ENCODE data around the gene PRPF31. TPM values are rescaled to one million over a fixed set of nuclear protein-coding genes. Genes with fewer than 3 reads are reported as not detected.
"Not testable (repeated sequence)": the region's sequence is repeated elsewhere in the genome, so short reads cannot be mapped to it uniquely, and the experiment has no call there.

Gene PRPF31
- total RNA-seq, 1 donor from 2014 or later = 89.8 TPM

DNA sequence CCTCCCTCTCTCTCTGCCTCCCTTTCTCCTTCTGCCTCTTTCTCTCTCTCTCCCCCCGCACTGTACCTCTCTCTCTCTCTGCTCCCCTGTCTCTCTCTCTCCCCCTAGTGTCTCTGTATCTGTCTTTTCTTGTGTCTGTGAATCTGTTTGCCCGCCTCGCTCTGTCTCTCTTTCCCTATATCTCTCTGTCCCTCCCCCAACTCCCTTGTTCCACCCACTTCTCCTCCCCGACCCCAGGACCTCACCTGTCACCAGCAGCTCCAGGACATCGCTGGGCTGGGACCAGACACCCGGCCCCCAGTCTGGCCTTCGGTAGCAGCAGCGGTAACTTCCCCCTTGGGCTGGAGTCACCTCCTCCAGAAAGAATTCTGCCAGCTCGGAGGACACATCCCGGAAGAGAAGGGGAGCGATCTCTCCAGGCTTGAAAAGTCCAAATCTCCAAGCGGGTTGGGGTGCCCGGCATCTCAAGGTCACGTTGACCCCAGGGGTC lies 18.9 kb upstream of the PRPF31 start:
- TF ChIP-seq, protein P1, sequence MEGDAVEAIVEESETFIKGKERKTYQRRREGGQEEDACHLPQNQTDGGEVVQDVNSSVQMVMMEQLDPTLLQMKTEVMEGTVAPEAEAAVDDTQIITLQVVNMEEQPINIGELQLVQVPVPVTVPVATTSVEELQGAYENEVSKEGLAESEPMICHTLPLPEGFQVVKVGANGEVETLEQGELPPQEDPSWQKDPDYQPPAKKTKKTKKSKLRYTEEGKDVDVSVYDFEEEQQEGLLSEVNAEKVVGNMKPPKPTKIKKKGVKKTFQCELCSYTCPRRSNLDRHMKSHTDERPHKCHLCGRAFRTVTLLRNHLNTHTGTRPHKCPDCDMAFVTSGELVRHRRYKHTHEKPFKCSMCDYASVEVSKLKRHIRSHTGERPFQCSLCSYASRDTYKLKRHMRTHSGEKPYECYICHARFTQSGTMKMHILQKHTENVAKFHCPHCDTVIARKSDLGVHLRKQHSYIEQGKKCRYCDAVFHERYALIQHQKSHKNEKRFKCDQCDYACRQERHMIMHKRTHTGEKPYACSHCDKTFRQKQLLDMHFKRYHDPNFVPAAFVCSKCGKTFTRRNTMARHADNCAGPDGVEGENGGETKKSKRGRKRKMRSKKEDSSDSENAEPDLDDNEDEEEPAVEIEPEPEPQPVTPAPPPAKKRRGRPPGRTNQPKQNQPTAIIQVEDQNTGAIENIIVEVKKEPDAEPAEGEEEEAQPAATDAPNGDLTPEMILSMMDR (conservative IDR thresholded peaks at IDR 0.05) = no peak
- Mint-ChIP-seq H3K27ac (no peak overlapping the region), H3K4me1 (ENCODE audit: unreplicated experiment) (no peaks in the 10 kb centered on the region), H3K36me3 (no peaks in the 10 kb centered on the region), H3K4me3 (peak overlapping the region; percentile 70), H3K27me3 (peaks cover 47% of the 10 kb centered on the region), H3K9me3 (no peaks in the 10 kb centered on the region)
- no peak for DNase-seq (ENCODE audit: extremely low spot score, unreplicated experiment)

GRCh38 chr19:54099190-54099902 lies 16.2 kb upstream of the PRPF31 start:
- DNase-seq (ENCODE audit: extremely low spot score, unreplicated experiment) = no peak
- H3K36me3 Mint-ChIP-seq = no peaks in the 10 kb centered on the region
- H3K27me3 Mint-ChIP-seq = peaks cover 42% of the 10 kb centered on the region
- peaks cover 6% of the 10 kb centered on the region for H3K4me1 Mint-ChIP-seq (ENCODE audit: unreplicated experiment)
- no peak overlapping the region for H3K27ac Mint-ChIP-seq
- no peak overlapping the region for H3K4me3 Mint-ChIP-seq
- TF ChIP-seq, protein P1 (conservative IDR thresholded peaks at IDR 0.05) = no peak
- no peaks in the 10 kb centered on the region for H3K9me3 Mint-ChIP-seq

GRCh38 chr19:54099903-54100255 lies 15.7 kb upstream of the PRPF31 start:
- not testable (repeated sequence) for DNase-seq (ENCODE audit: extremely low spot score, unreplicated experiment); H3K4me1 Mint-ChIP-seq (ENCODE audit: unreplicated experiment); H3K9me3 Mint-ChIP-seq; H3K4me3 Mint-ChIP-seq; H3K27ac Mint-ChIP-seq; H3K36me3 Mint-ChIP-seq
- H3K27me3 Mint-ChIP-seq = peaks cover 37% of the 10 kb centered on the region

GRCh38 chr19:54100561-54100960 lies 15.0 kb upstream of the PRPF31 start, which contains the start of gene OSCAR:
Gene OSCAR (minus strand): TSS chr19:54100803. CDS start chr19:54100792, 11 bp downstream.
- peaks cover 6% of the 10 kb centered on the region for H3K4me1 Mint-ChIP-seq (ENCODE audit: unreplicated experiment)
- H3K27me3 Mint-ChIP-seq = peaks cover 35% of the 10 kb centered on the region
- H3K9me3 Mint-ChIP-seq = no peaks in the 10 kb centered on the region
- H3K36me3 Mint-ChIP-seq = no peaks in the 10 kb centered on the region
- peak within 1 kb of the TSS; percentile 99 for H3K4me3 Mint-ChIP-seq
- no peak within 1 kb of the TSS for H3K27ac Mint-ChIP-seq
- TF ChIP-seq, protein P1 (conservative IDR thresholded peaks at IDR 0.05) = no peak
- no peak for DNase-seq (ENCODE audit: extremely low spot score, unreplicated experiment)

GRCh38 chr19:54102421-54103169 lies 13.0 kb upstream of the PRPF31 start, which contains the start of gene NDUFA3:
Gene NDUFA3 (plus strand): TSS chr19:54102855. CDS start chr19:54102879, 24 bp downstream.
- Mint-ChIP-seq H3K27ac (peak within 1 kb of the TSS; percentile 84), H3K4me3 (peak within 1 kb of the TSS; percentile 99), H3K36me3 (no peaks in the 10 kb centered on the region), H3K4me1 (ENCODE audit: unreplicated experiment) (peaks cover 6% of the 10 kb centered on the region), H3K9me3 (no peaks in the 10 kb centered on the region), H3K27me3 (peaks cover 22% of the 10 kb centered on the region)
- DNase-seq (ENCODE audit: extremely low spot score, unreplicated experiment) = peak; percentile 98
- TF ChIP-seq, protein P1 (conservative IDR thresholded peaks at IDR 0.05) = no peak

Data from type B pancreatic cell (in vitro differentiated cells).